ENCODE results near the gene MOK.

The MOK gene

GRCh38 chr14:102201776-102202175 lies 103.2 kb downstream of the MOK start:
- no peak for TF ChIP-seq CTCF (IDR thresholded peaks at IDR 0.05; ENCODE audit: insufficient read depth, low read length, missing control alignments)

GRCh38 chr14:102201353-102201738 lies 103.6 kb downstream of the MOK start:
- H3K4me3 ChIP-seq (ENCODE audit: low read depth, low read length) = no peak overlapping the region
- DNase-seq (ENCODE audit: low read depth, low spot score) = no peak
- ChIA-PET CTCF (interaction anchor here (1.0 to 1.2 kb wide), 3 partner anchors 12 to 240 kb away, joined by 3 to 6 read pairs (median 4); no protein-coding TSS in a partner anchor), POLR2A (no interaction called here)
- TF ChIP-seq CTCF (IDR thresholded peaks at IDR 0.05; ENCODE audit: insufficient read depth, low read length, missing control alignments) = no peak

More at GRCh38 chr14:102201776-102202175, 103.2 kb downstream of the MOK start:
- POLR2A ChIA-PET = no interaction called here
- no peak for DNase-seq (ENCODE audit: low read depth, low spot score)
- CTCF ChIA-PET = interaction anchor here (1.1 kb wide), 1 partner anchor 116 kb away, joined by 4 read pairs; no protein-coding TSS in a partner anchor
- no peak overlapping the region for H3K4me3 ChIP-seq (ENCODE audit: low read depth, low read length)

GRCh38 chr14:102200690-102201352 lies 104.1 kb downstream of the MOK start:
- no peak for TF ChIP-seq CTCF (IDR thresholded peaks at IDR 0.05; ENCODE audit: insufficient read depth, low read length, missing control alignments)
- ChIA-PET CTCF (interaction anchor here (0.7 to 1.2 kb wide), 5 partner anchors 12 to 239 kb away, joined by 3 to 6 read pairs (median 4); no protein-coding TSS in a partner anchor), POLR2A (no interaction called here)
- no peak overlapping the region for H3K4me3 ChIP-seq (ENCODE audit: low read depth, low read length)
- DNase-seq (ENCODE audit: low read depth, low spot score) = no peak

- no peak for DNase-seq (ENCODE audit: low read depth, low spot score)
- no peak for TF ChIP-seq CTCF (IDR thresholded peaks at IDR 0.05; ENCODE audit: insufficient read depth, low read length, missing control alignments)
- POLR2A ChIA-PET = interaction anchor here (1.4 kb wide), 1 partner anchor 10 kb away, joined by 4 read pairs; no protein-coding TSS in a partner anchor
- H3K4me3 ChIP-seq (ENCODE audit: low read depth, low read length) = no peak overlapping the region
- CTCF ChIA-PET = interaction anchor here (1.2 to 2.7 kb wide), 5 partner anchors 9 to 117 kb away, joined by 3 to 8 read pairs (median 4); no protein-coding TSS in a partner anchor
Measured at GRCh38 chr14:102197317-102197853, 107.6 kb downstream of the MOK start.

GRCh38 chr14:102196902-102197230 lies 108.1 kb downstream of the MOK start:
- H3K4me3 ChIP-seq (ENCODE audit: low read depth, low read length) = no peak overlapping the region
- ChIA-PET POLR2A (interaction anchor here (1.4 kb wide), 1 partner anchor 10 kb away, joined by 4 read pairs; no protein-coding TSS in a partner anchor), CTCF (interaction anchor here (0.7 to 2.7 kb wide), 7 partner anchors 9 to 117 kb away, joined by 3 to 8 read pairs (median 4); no protein-coding TSS in a partner anchor)
- DNase-seq (ENCODE audit: low read depth, low spot score) = no peak
- TF ChIP-seq CTCF (IDR thresholded peaks at IDR 0.05; ENCODE audit: insufficient read depth, low read length, missing control alignments) = no peak

Data from AG04449 (cell line).